H1 (cell line): ENCODE measurements around the gene GLTP. TPM values are rescaled to one million over a fixed set of nuclear protein-coding genes. Genes with fewer than 3 reads are reported as not detected.

Source experiments
- HDAC2 ChIP-seq, 2 experiments: fragments of 300-600 bp in 1 of 2; sonication (generic) in 1 of 2; IDR thresholded peaks; 2 replicates each; pipeline ENCODE4 v1.6.1; 2011 to 2012; ENCODE audit warnings: low read depth in 2 of 2, low read length in 2 of 2, mild to moderate bottlenecking in 2 of 2, moderate library complexity in 2 of 2, borderline replicate concordance in 1 of 2, inconsistent platforms in 1 of 2
- SIX5 ChIP-seq: IDR thresholded peaks from 2 replicates; pipeline ENCODE4 v1.6.1; 2011; ENCODE audit warnings: mild to moderate bottlenecking, low read depth, low read length
- polyA plus RNA-seq, 7 experiments: library from polyadenylated mRNA; depleted of rRNA in 3 of 7; stranded (reverse) in 5 of 7; unstranded in 2 of 7; fragments of >200 nt in 5 of 7; fragments of 200-250 nt in 2 of 7; gene quantifications; 1 replicate in 5 of 7; 2 replicates in 1 of 7; 4 replicates in 1 of 7; pipeline versions ENCODE4 v1.2.1 to v1.2.3, GENCODE V29; 2011 to 2013; ENCODE audit warnings: missing spikeins in 2 of 7, mixed read lengths in 2 of 7
- total RNA-seq: library from RNA; stranded (reverse); fragmentation: NEBNext Ultra II Directional; extraction: Animal tissue kit (Norgen Biotek cat#: 25700); gene quantifications from 2 replicates; pipeline ENCODE4 v1.2.1, GENCODE V29; 2021
- TF ChIP-seq, protein P1 (sequence below): fragments of 300-600 bp; sonication (generic); IDR thresholded peaks from 2 replicates; pipeline ENCODE4 v1.7.1; 2012; ENCODE audit warnings: low read length, moderate library complexity, mild to moderate bottlenecking, inconsistent platforms; ENCODE audit not compliant: insufficient replicate concordance

The GLTP gene
- total and polyA plus RNA-seq, 2 of the 8 experiments (the other 6 are each of a cell fraction or from before 2014, with no cell fraction given): 9.8 to 26.1 TPM

- TF ChIP-seq, protein P1, sequence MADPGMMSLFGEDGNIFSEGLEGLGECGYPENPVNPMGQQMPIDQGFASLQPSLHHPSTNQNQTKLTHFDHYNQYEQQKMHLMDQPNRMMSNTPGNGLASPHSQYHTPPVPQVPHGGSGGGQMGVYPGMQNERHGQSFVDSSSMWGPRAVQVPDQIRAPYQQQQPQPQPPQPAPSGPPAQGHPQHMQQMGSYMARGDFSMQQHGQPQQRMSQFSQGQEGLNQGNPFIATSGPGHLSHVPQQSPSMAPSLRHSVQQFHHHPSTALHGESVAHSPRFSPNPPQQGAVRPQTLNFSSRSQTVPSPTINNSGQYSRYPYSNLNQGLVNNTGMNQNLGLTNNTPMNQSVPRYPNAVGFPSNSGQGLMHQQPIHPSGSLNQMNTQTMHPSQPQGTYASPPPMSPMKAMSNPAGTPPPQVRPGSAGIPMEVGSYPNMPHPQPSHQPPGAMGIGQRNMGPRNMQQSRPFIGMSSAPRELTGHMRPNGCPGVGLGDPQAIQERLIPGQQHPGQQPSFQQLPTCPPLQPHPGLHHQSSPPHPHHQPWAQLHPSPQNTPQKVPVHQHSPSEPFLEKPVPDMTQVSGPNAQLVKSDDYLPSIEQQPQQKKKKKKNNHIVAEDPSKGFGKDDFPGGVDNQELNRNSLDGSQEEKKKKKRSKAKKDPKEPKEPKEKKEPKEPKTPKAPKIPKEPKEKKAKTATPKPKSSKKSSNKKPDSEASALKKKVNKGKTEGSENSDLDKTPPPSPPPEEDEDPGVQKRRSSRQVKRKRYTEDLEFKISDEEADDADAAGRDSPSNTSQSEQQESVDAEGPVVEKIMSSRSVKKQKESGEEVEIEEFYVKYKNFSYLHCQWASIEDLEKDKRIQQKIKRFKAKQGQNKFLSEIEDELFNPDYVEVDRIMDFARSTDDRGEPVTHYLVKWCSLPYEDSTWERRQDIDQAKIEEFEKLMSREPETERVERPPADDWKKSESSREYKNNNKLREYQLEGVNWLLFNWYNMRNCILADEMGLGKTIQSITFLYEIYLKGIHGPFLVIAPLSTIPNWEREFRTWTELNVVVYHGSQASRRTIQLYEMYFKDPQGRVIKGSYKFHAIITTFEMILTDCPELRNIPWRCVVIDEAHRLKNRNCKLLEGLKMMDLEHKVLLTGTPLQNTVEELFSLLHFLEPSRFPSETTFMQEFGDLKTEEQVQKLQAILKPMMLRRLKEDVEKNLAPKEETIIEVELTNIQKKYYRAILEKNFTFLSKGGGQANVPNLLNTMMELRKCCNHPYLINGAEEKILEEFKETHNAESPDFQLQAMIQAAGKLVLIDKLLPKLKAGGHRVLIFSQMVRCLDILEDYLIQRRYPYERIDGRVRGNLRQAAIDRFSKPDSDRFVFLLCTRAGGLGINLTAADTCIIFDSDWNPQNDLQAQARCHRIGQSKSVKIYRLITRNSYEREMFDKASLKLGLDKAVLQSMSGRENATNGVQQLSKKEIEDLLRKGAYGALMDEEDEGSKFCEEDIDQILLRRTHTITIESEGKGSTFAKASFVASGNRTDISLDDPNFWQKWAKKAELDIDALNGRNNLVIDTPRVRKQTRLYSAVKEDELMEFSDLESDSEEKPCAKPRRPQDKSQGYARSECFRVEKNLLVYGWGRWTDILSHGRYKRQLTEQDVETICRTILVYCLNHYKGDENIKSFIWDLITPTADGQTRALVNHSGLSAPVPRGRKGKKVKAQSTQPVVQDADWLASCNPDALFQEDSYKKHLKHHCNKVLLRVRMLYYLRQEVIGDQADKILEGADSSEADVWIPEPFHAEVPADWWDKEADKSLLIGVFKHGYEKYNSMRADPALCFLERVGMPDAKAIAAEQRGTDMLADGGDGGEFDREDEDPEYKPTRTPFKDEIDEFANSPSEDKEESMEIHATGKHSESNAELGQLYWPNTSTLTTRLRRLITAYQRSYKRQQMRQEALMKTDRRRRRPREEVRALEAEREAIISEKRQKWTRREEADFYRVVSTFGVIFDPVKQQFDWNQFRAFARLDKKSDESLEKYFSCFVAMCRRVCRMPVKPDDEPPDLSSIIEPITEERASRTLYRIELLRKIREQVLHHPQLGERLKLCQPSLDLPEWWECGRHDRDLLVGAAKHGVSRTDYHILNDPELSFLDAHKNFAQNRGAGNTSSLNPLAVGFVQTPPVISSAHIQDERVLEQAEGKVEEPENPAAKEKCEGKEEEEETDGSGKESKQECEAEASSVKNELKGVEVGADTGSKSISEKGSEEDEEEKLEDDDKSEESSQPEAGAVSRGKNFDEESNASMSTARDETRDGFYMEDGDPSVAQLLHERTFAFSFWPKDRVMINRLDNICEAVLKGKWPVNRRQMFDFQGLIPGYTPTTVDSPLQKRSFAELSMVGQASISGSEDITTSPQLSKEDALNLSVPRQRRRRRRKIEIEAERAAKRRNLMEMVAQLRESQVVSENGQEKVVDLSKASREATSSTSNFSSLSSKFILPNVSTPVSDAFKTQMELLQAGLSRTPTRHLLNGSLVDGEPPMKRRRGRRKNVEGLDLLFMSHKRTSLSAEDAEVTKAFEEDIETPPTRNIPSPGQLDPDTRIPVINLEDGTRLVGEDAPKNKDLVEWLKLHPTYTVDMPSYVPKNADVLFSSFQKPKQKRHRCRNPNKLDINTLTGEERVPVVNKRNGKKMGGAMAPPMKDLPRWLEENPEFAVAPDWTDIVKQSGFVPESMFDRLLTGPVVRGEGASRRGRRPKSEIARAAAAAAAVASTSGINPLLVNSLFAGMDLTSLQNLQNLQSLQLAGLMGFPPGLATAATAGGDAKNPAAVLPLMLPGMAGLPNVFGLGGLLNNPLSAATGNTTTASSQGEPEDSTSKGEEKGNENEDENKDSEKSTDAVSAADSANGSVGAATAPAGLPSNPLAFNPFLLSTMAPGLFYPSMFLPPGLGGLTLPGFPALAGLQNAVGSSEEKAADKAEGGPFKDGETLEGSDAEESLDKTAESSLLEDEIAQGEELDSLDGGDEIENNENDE: no peak
- no peak for TF ChIP-seq HDAC2 (IDR thresholded peaks at IDR 0.05; ENCODE audit: borderline replicate concordance in 1 of 2, low read depth in 2 of 2, low read length in 2 of 2)
- TF ChIP-seq SIX5: no peak
Observed at GRCh38 chr12:109876406-109876805, 3.9 kb downstream of the GLTP start (continued).
